Measurements from ENCODE around the gene DLK1. TPM values are rescaled to one million over a fixed set of nuclear protein-coding genes. Genes with fewer than 3 reads are reported as not detected.
A peak's percentile ranks its signal among the peaks of the same experiment; 100 is the strongest.

DLK1 gene
- total RNA-seq, 1 donor from 2014 or later, result 4.4 TPM

DNA sequence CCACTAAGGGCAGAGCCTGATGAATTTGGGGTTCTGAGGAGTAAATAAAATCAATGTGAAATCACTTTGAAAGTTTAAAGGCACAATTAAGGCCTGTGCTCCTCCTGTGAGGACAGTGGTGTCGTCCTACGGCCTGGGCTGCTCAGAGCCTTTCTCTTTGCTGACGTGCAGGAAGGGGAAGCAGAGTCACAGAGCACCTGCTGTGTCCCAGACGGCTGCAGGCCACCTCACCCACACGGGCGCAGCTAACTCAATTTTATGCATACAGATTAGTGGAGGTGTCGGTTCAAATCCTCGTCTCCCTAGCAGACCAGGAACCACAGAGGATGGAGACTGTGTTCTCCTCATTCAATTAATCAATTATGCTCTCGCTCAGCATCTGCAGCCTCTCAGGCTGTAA lies 11.4 kb upstream of the DLK1 start:
- H3K36me3 Mint-ChIP-seq (ENCODE audit: low read depth), result no peaks in the 10 kb centered on the region
- H3K4me3 Mint-ChIP-seq, result no peak overlapping the region
- H3K4me1 Mint-ChIP-seq, result peaks cover 50% of the 10 kb centered on the region
- no peak for DNase-seq (ENCODE audit: low read depth, low spot score)
- TF ChIP-seq, protein P1, sequence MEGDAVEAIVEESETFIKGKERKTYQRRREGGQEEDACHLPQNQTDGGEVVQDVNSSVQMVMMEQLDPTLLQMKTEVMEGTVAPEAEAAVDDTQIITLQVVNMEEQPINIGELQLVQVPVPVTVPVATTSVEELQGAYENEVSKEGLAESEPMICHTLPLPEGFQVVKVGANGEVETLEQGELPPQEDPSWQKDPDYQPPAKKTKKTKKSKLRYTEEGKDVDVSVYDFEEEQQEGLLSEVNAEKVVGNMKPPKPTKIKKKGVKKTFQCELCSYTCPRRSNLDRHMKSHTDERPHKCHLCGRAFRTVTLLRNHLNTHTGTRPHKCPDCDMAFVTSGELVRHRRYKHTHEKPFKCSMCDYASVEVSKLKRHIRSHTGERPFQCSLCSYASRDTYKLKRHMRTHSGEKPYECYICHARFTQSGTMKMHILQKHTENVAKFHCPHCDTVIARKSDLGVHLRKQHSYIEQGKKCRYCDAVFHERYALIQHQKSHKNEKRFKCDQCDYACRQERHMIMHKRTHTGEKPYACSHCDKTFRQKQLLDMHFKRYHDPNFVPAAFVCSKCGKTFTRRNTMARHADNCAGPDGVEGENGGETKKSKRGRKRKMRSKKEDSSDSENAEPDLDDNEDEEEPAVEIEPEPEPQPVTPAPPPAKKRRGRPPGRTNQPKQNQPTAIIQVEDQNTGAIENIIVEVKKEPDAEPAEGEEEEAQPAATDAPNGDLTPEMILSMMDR (conservative IDR thresholded peaks at IDR 0.05), result no peak
- no peak overlapping the region for H3K27ac Mint-ChIP-seq (ENCODE audit: unreplicated experiment)
- peaks cover 8% of the 10 kb centered on the region for H3K27me3 Mint-ChIP-seq (ENCODE audit: low read depth)
- H3K9me3 Mint-ChIP-seq, result no peaks in the 10 kb centered on the region

DNA sequence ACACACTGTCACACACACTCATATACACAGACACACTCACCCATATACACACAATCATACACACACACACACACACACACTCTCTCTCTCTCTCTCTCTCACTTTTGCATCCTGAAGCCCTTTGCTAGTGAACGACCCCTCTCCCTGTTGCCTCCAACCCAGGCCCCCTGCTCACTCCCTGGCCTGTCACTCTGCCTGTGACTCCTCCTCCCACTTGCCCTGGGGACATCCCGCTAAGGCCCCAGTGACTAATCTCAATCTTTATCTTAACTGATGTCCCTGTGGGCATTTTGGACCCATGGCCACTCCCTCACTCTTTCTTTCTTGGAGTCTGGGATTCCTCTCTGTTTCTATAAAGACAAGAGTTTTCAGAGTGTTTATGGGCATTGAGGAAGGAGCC lies 10.9 kb upstream of the DLK1 start:
- no peaks in the 10 kb centered on the region for H3K9me3 Mint-ChIP-seq
- H3K27me3 Mint-ChIP-seq (ENCODE audit: low read depth), result peaks cover 3% of the 10 kb centered on the region
- TF ChIP-seq, protein P1 (conservative IDR thresholded peaks at IDR 0.05), result no peak
- H3K27ac Mint-ChIP-seq (ENCODE audit: unreplicated experiment), result no peak overlapping the region
- peaks cover 46% of the 10 kb centered on the region for H3K4me1 Mint-ChIP-seq
- no peak for DNase-seq (ENCODE audit: low read depth, low spot score)
- no peaks in the 10 kb centered on the region for H3K36me3 Mint-ChIP-seq (ENCODE audit: low read depth)
- H3K4me3 Mint-ChIP-seq, result no peak overlapping the region

DNA sequence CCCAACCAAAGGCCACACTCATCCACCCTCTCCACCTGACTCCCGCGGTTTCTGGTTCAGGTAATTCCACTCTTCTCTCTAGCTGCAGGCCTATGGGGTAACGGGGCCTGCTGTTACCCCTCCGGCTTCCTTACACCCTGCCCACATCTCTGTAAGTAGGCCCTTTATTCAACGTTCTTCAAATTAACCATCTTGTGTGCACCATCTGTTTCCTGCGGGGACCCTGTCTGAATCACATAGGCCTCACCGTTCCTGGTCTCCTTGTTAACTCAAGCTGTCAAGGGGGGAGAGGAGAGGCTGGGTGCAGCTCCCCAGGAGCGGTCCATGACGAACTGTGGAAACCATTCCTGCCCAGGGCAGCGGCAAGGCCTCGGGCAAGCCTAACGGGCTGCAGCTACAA lies 9.3 kb upstream of the DLK1 start:
- no peak for DNase-seq (ENCODE audit: low read depth, low spot score)
- Mint-ChIP-seq H3K4me1 (peaks cover 35% of the 10 kb centered on the region), H3K9me3 (no peaks in the 10 kb centered on the region), H3K27ac (ENCODE audit: unreplicated experiment) (no peak overlapping the region), H3K27me3 (ENCODE audit: low read depth) (peaks cover 2% of the 10 kb centered on the region), H3K4me3 (no peak overlapping the region), H3K36me3 (ENCODE audit: low read depth) (no peaks in the 10 kb centered on the region)
- TF ChIP-seq, protein P1 (conservative IDR thresholded peaks at IDR 0.05), result no peak

DNA sequence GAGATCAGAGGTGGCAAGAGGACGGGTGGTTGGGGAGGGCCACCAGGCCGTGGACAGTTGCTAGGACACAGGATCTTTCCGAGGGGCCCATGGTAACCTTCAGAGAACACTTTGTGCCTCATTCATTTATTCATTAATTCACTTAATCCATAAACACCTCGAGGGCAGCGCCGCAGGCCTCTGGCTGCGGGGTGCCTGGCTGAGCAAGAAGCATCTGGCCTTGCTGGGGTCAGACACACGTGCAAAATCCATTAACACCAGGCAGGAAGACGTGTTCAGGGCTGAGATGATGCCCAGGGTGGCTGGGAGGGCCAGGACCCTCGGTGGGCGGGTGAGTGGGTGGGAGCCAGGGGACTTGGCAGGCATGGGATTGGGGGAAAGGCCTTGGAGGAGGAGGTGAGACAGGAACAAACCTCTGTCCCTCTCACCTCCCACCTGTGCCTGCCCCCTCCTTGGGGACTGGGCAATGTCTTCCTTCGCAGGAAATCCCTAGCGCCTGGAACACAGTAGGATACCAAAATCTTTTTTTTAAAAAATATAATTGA lies 6.6 kb upstream of the DLK1 start:
- H3K4me3 Mint-ChIP-seq, result peak overlapping the region; percentile 44
- TF ChIP-seq, protein P1 (conservative IDR thresholded peaks at IDR 0.05), result no peak
- DNase-seq (ENCODE audit: low read depth, low spot score), result no peak
- no peaks in the 10 kb centered on the region for H3K9me3 Mint-ChIP-seq
- H3K36me3 Mint-ChIP-seq (ENCODE audit: low read depth), result no peaks in the 10 kb centered on the region
- H3K4me1 Mint-ChIP-seq, result peaks cover 34% of the 10 kb centered on the region
- H3K27ac Mint-ChIP-seq (ENCODE audit: unreplicated experiment), result peak overlapping the region; percentile 57
- H3K27me3 Mint-ChIP-seq (ENCODE audit: low read depth), result peaks cover 19% of the 10 kb centered on the region

DNA sequence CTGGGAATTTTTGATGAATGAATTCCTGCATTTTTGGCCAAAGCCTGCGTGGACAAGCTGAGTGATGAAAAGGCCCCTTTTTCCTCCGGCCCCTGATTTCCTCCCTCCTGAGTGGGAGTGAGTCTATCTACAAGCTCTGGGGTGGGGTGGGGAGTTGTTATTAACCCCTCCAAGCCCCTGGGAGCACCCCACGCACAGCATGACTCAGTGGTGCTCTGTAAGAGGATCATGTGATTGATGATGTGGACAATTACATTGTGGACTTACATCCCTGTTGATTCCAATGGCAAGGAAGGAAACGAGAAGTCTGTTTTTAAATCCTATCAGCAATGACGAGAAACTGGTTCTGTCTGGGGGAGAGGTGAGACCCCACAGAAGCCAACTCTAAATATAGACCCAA lies 5.1 kb upstream of the DLK1 start:
- no peak for DNase-seq (ENCODE audit: low read depth, low spot score)
- Mint-ChIP-seq H3K9me3 (no peaks in the 10 kb centered on the region), H3K27me3 (ENCODE audit: low read depth) (peaks cover 33% of the 10 kb centered on the region), H3K4me1 (peaks cover 37% of the 10 kb centered on the region), H3K27ac (ENCODE audit: unreplicated experiment) (no peak overlapping the region), H3K36me3 (ENCODE audit: low read depth) (no peaks in the 10 kb centered on the region), H3K4me3 (no peak overlapping the region)
- TF ChIP-seq, protein P1 (conservative IDR thresholded peaks at IDR 0.05), result no peak

Data from neural crest cell (in vitro differentiated cells).